ENCODE data around the gene ATP6V1F.

Gene ATP6V1F

GRCh38 chr7:128849156-128849515 is 13.5 kb upstream of the ATP6V1F start:
- DNase-seq, result no peak

GRCh38 chr7:128849804-128850490 is 12.7 kb upstream of the ATP6V1F start:
- DNase-seq, result no peak

GRCh38 chr7:128852537-128853254 is 10.0 kb upstream of the ATP6V1F start:
- no peak for DNase-seq

- no peak for DNase-seq
Measured at GRCh38 chr7:128853799-128854198, 8.9 kb upstream of the ATP6V1F start.

- DNase-seq, result no peak
Measured at GRCh38 chr7:128854396-128854795, 8.3 kb upstream of the ATP6V1F start.

GRCh38 chr7:128855559-128855958 is 7.1 kb upstream of the ATP6V1F start:
- no peak for DNase-seq

GRCh38 chr7:128856001-128856718 is 6.5 kb upstream of the ATP6V1F start:
- DNase-seq, result no peak

- no peak for DNase-seq
Measured at GRCh38 chr7:128858380-128859231, 4.0 kb upstream of the ATP6V1F start.

- no peak for DNase-seq
Measured at GRCh38 chr7:128859232-128860157, 3.2 kb upstream of the ATP6V1F start.

- no peak for DNase-seq
Measured at GRCh38 chr7:128860158-128861073, 2.2 kb upstream of the ATP6V1F start.

- DNase-seq, result no peak
Measured at GRCh38 chr7:128861957-128862570, 592 bp upstream of the ATP6V1F start.

- peak; percentile 43 for DNase-seq
Measured at GRCh38 chr7:128863433-128863989, 855 bp downstream of the ATP6V1F start.

- DNase-seq, result no peak
Measured at GRCh38 chr7:128865303-128865702, 2.6 kb downstream of the ATP6V1F start.

GRCh38 chr7:128865996-128866877 is 3.6 kb downstream of the ATP6V1F start:
- no peak for DNase-seq

- DNase-seq, result no peak
Measured at GRCh38 chr7:128867241-128867640, 4.6 kb downstream of the ATP6V1F start.

GRCh38 chr7:128867842-128868623 is 5.4 kb downstream of the ATP6V1F start:
- peak; percentile 18 for DNase-seq

GRCh38 chr7:128868624-128869137 is 6.0 kb downstream of the ATP6V1F start:
- no peak for DNase-seq

All from NCI-H1092 (cell line).